ENCODE measurements around the gene ERVFRD-1. TPM values are rescaled to one million over a fixed set of nuclear protein-coding genes. Genes with fewer than 3 reads are reported as not detected.

Gene ERVFRD-1
- polyA plus RNA-seq, 1 donor from 2014 or later = not detected

- Histone ChIP-seq H3K79me2 (replicated peaks; ENCODE audit: insufficient read depth, low read length) (no peaks in the 10 kb centered on the region), H3K4me2 (ENCODE audit: low read length) (no peak overlapping the region), H3K27me3 (ENCODE audit: insufficient read depth, low read depth, low read length) (no peaks in the 10 kb centered on the region), H4K20me1 (ENCODE audit: insufficient read depth) (no peaks in the 10 kb centered on the region), H2AFZ (ENCODE audit: low read depth, low read length) (no peak overlapping the region), H3K27ac (ENCODE audit: low read length) (no peak overlapping the region), H3K36me3 (ENCODE audit: insufficient read depth, low read length) (no peaks in the 10 kb centered on the region), H3K9ac (ENCODE audit: low read length) (no peak overlapping the region), H3K9me3 (ENCODE audit: low read length) (no peaks in the 10 kb centered on the region), H3K4me3 (ENCODE audit: low read length) (no peak overlapping the region), H3F3A (ENCODE audit: insufficient read depth, low read length, poor library complexity, severe bottlenecking) (no peaks in the 10 kb centered on the region), H3K9me2 (ENCODE audit: insufficient read depth, low read length) (no peaks in the 10 kb centered on the region)
- TF ChIP-seq, protein P1, sequence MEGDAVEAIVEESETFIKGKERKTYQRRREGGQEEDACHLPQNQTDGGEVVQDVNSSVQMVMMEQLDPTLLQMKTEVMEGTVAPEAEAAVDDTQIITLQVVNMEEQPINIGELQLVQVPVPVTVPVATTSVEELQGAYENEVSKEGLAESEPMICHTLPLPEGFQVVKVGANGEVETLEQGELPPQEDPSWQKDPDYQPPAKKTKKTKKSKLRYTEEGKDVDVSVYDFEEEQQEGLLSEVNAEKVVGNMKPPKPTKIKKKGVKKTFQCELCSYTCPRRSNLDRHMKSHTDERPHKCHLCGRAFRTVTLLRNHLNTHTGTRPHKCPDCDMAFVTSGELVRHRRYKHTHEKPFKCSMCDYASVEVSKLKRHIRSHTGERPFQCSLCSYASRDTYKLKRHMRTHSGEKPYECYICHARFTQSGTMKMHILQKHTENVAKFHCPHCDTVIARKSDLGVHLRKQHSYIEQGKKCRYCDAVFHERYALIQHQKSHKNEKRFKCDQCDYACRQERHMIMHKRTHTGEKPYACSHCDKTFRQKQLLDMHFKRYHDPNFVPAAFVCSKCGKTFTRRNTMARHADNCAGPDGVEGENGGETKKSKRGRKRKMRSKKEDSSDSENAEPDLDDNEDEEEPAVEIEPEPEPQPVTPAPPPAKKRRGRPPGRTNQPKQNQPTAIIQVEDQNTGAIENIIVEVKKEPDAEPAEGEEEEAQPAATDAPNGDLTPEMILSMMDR (IDR thresholded peaks at IDR 0.05; ENCODE audit: poor library complexity, severe bottlenecking) = no peak
- no peak for TF ChIP-seq TAF1 (IDR thresholded peaks at IDR 0.05; ENCODE audit: low read depth)
- TF ChIP-seq RAD21 (conservative IDR thresholded peaks at IDR 0.05) = no peak
- no peak for TF ChIP-seq REST (IDR thresholded peaks at IDR 0.05; ENCODE audit: borderline replicate concordance)
- TF ChIP-seq POLR2AphosphoS5 (IDR thresholded peaks at IDR 0.05) = no peak
- no peak for TF ChIP-seq MXI1 (conservative IDR thresholded peaks at IDR 0.05; ENCODE audit: poor library complexity, severe bottlenecking)
- no peak for TF ChIP-seq EP300 (conservative IDR thresholded peaks at IDR 0.05; ENCODE audit: poor library complexity, severe bottlenecking)
Observed at GRCh38 chr6:11143394-11144371, 32.2 kb upstream of the ERVFRD-1 start.

GRCh38 chr6:11142296-11143027 is 30.9 kb upstream of the ERVFRD-1 start:
- TF ChIP-seq, protein P1 (IDR thresholded peaks at IDR 0.05; ENCODE audit: poor library complexity, severe bottlenecking) = no peak
- TF ChIP-seq POLR2AphosphoS5 (IDR thresholded peaks at IDR 0.05) = no peak
- TF ChIP-seq TAF1 (IDR thresholded peaks at IDR 0.05; ENCODE audit: low read depth) = no peak
- TF ChIP-seq RAD21 (conservative IDR thresholded peaks at IDR 0.05) = no peak
- no peak for TF ChIP-seq EP300 (conservative IDR thresholded peaks at IDR 0.05; ENCODE audit: poor library complexity, severe bottlenecking)
- TF ChIP-seq REST (IDR thresholded peaks at IDR 0.05; ENCODE audit: borderline replicate concordance) = no peak
- TF ChIP-seq EZH2 (IDR thresholded peaks at IDR 0.05; ENCODE audit: borderline replicate concordance, insufficient read depth, low read length, poor library complexity, severe bottlenecking) = no peak
- TF ChIP-seq MXI1 (conservative IDR thresholded peaks at IDR 0.05; ENCODE audit: poor library complexity, severe bottlenecking) = no peak
- no peak for TF ChIP-seq SMC3 (conservative IDR thresholded peaks at IDR 0.05; ENCODE audit: poor library complexity)
- Histone ChIP-seq H3K4me2 (ENCODE audit: low read length) (no peak overlapping the region), H3K9me3 (ENCODE audit: low read length) (no peaks in the 10 kb centered on the region), H3K27ac (ENCODE audit: low read length) (no peak overlapping the region), H2AFZ (ENCODE audit: low read depth, low read length) (no peak overlapping the region), H3F3A (ENCODE audit: insufficient read depth, low read length, poor library complexity, severe bottlenecking) (no peaks in the 10 kb centered on the region), H3K79me2 (replicated peaks; ENCODE audit: insufficient read depth, low read length) (no peaks in the 10 kb centered on the region), H3K9me2 (ENCODE audit: insufficient read depth, low read length) (no peaks in the 10 kb centered on the region), H3K9ac (ENCODE audit: low read length) (no peak overlapping the region), H3K27me3 (ENCODE audit: insufficient read depth, low read depth, low read length) (no peaks in the 10 kb centered on the region), H3K4me3 (ENCODE audit: low read length) (no peak overlapping the region), H3K36me3 (ENCODE audit: insufficient read depth, low read length) (no peaks in the 10 kb centered on the region), H4K20me1 (ENCODE audit: insufficient read depth) (no peaks in the 10 kb centered on the region)
